ENCODE results near the gene TAF10.

DNA sequence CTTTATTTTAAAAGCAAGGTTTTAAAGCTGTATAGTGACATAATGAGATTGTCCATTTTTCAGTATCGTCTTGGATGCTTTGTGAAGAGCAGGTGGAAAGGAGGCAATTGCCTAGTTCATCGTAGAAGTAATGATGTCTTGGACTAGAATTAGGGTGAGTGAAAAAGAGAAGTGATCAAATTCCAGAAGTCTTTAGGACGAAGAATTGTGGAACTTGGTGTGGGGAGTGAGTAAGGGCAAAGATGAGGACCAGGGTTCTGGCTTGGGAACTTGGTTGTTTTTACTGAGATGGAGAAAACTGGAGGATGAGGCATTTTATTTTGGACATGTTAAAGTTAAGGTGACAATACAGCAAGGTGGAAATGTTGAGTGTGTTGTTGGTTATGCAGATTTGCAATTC is 7.2 kb downstream of the TAF10 start:
- TF ChIP-seq, protein P1, sequence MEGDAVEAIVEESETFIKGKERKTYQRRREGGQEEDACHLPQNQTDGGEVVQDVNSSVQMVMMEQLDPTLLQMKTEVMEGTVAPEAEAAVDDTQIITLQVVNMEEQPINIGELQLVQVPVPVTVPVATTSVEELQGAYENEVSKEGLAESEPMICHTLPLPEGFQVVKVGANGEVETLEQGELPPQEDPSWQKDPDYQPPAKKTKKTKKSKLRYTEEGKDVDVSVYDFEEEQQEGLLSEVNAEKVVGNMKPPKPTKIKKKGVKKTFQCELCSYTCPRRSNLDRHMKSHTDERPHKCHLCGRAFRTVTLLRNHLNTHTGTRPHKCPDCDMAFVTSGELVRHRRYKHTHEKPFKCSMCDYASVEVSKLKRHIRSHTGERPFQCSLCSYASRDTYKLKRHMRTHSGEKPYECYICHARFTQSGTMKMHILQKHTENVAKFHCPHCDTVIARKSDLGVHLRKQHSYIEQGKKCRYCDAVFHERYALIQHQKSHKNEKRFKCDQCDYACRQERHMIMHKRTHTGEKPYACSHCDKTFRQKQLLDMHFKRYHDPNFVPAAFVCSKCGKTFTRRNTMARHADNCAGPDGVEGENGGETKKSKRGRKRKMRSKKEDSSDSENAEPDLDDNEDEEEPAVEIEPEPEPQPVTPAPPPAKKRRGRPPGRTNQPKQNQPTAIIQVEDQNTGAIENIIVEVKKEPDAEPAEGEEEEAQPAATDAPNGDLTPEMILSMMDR (IDR thresholded peaks at IDR 0.05; ENCODE audit: insufficient read depth, low read length): no peak
- TF ChIP-seq POLR2AphosphoS5 (IDR thresholded peaks at IDR 0.05; ENCODE audit: low read depth) (no peak), GABPA (IDR thresholded peaks at IDR 0.05; ENCODE audit: low read depth) (no peak), SPI1 (IDR thresholded peaks at IDR 0.05; ENCODE audit: borderline replicate concordance, low read depth) (peak; percentile 73; the same call in 1 of the 2 replicates)
